Activated CD4-positive, alpha-beta memory T cell treated with anti-CD3 and anti-CD28 coated beads, Interleukin-2, amount 10 ng/mL, durations not matched to agents 7 days and 5 days (primary cell): ENCODE results near the gene DDAH2. TPM values are rescaled to one million over a fixed set of nuclear protein-coding genes. Genes with fewer than 3 reads are reported as not detected.
A peak's percentile ranks its signal among the peaks of the same experiment; 100 is the strongest.

ENCODE experiments used
- CTCF ChIA-PET: fragments of 350-600 bp; sonication (Branson Sonifier 250); formaldehyde crosslinking; loops from one replicate; lab custom pipeline; 2021; ENCODE audit warnings: antibody characterized with exemption, inconsistent platforms; lab: Charles Lee
- POLR2A ChIA-PET: fragments of 350-600 bp; sonication (Branson Sonifier 250); formaldehyde crosslinking; loops from one replicate; lab custom pipeline; 2021; ENCODE audit warnings: antibody characterized with exemption; lab: Charles Lee
- DNase-seq: peaks from one replicate; pipeline ENCODE4 v3.0.0-alpha.2; 2020
- H3K27ac Mint-ChIP-seq: one replicate; pipeline ENCODE4 v1.8.0; 2021; ENCODE audit warnings: mild to moderate bottlenecking, mixed read lengths
- H3K27me3 Mint-ChIP-seq: one replicate; pipeline ENCODE4 v1.8.0; 2021; ENCODE audit warnings: mixed read lengths
- H3K36me3 Mint-ChIP-seq: one replicate; pipeline ENCODE4 v1.8.0; 2021; ENCODE audit warnings: low read depth, mixed read lengths
- H3K4me1 Mint-ChIP-seq: one replicate; pipeline ENCODE4 v1.8.0; 2021; ENCODE audit warnings: mixed read lengths
- H3K4me3 Mint-ChIP-seq: one replicate; pipeline ENCODE4 v1.8.0; 2021; ENCODE audit warnings: mild to moderate bottlenecking, mixed read lengths
- H3K9me3 Mint-ChIP-seq: one replicate; pipeline ENCODE4 v1.8.0; 2021; ENCODE audit warnings: mixed read lengths
- total RNA-seq, 2 experiments: library from RNA; stranded (reverse); gene quantifications; one replicate each; pipeline ENCODE4 v1.2.3, GENCODE V29; 2021

DDAH2 gene
- total RNA-seq, 2 experiments from 2014 or later = 22.1 to 23.9 TPM

GRCh38 chr6:31768363-31769257, 39.5 kb upstream of the DDAH2 start:
- Mint-ChIP-seq H3K4me1 (peaks cover 43% of the 10 kb centered on the region), H3K27ac (no peak overlapping the region), H3K36me3 (peaks cover 25% of the 10 kb centered on the region), H3K9me3 (no peaks in the 10 kb centered on the region), H3K4me3 (no peak overlapping the region), H3K27me3 (no peaks in the 10 kb centered on the region)
- DNase-seq = no peak
- CTCF ChIA-PET = interaction anchor here (0.9 to 5.5 kb wide), 16 partner anchors 9 to 117 kb away, joined by 3 to 88 read pairs (median 10); partner anchors contain the start of genes CLIC1, DDAH2, LSM2 and MSH5
- POLR2A ChIA-PET = interaction anchor here (0.7 to 8.2 kb wide), 3 partner anchors 28 to 39 kb away, joined by 3 to 103 read pairs (median 7); partner anchors contain the start of genes CLIC1, DDAH2 and MSH5

- no peaks in the 10 kb centered on the region for H3K27me3 Mint-ChIP-seq
- CTCF ChIA-PET = interaction anchor here (0.7 to 0.9 kb wide), 2 partner anchors 27 to 28 kb away, joined by 3 read pairs; partner anchors contain the start of gene MSH5
- H3K4me1 Mint-ChIP-seq = peaks cover 36% of the 10 kb centered on the region
- H3K36me3 Mint-ChIP-seq = peaks cover 30% of the 10 kb centered on the region
- POLR2A ChIA-PET = interaction anchor here (0.5 to 1.1 kb wide), 2 partner anchors 26 to 30 kb away, joined by 3 read pairs; partner anchors contain the start of gene CLIC1
- H3K4me3 Mint-ChIP-seq = no peak overlapping the region
- no peak overlapping the region for H3K27ac Mint-ChIP-seq
- no peak for DNase-seq
- no peaks in the 10 kb centered on the region for H3K9me3 Mint-ChIP-seq
Measured at GRCh38 chr6:31767096-31767645, 38.1 kb upstream of the DDAH2 start.

GRCh38 chr6:31765910-31766794, 37.1 kb upstream of the DDAH2 start:
- H3K9me3 Mint-ChIP-seq = no peaks in the 10 kb centered on the region
- POLR2A ChIA-PET = interaction anchor here (0.8 to 1.1 kb wide), 4 partner anchors 9 to 63 kb away, joined by 3 to 4 read pairs (median 3); partner anchors contain the start of genes ABHD16A, CLIC1 and VARS1
- H3K4me1 Mint-ChIP-seq = peaks cover 29% of the 10 kb centered on the region
- no peak overlapping the region for H3K4me3 Mint-ChIP-seq
- DNase-seq = no peak
- H3K36me3 Mint-ChIP-seq = peaks cover 32% of the 10 kb centered on the region
- CTCF ChIA-PET = interaction anchor here (1.0 to 1.3 kb wide), 2 partner anchors 25 to 28 kb away, joined by 3 read pairs; no protein-coding TSS in a partner anchor
- H3K27ac Mint-ChIP-seq = no peak overlapping the region
- H3K27me3 Mint-ChIP-seq = no peaks in the 10 kb centered on the region

GRCh38 chr6:31765559-31765909, 36.4 kb upstream of the DDAH2 start:
- no peak overlapping the region for H3K27ac Mint-ChIP-seq
- POLR2A ChIA-PET = interaction anchor here (1.0 kb wide), 2 partner anchors 8 to 30 kb away, joined by 3 to 4 read pairs; partner anchors contain the start of gene VARS1
- CTCF ChIA-PET = interaction anchor here (1.0 to 1.3 kb wide), 2 partner anchors 24 to 27 kb away, joined by 3 read pairs; no protein-coding TSS in a partner anchor
- peaks cover 38% of the 10 kb centered on the region for H3K36me3 Mint-ChIP-seq
- H3K27me3 Mint-ChIP-seq = no peaks in the 10 kb centered on the region
- H3K4me3 Mint-ChIP-seq = no peak overlapping the region
- no peak for DNase-seq
- peaks cover 24% of the 10 kb centered on the region for H3K4me1 Mint-ChIP-seq
- no peaks in the 10 kb centered on the region for H3K9me3 Mint-ChIP-seq

GRCh38 chr6:31764198-31764597, 35.1 kb upstream of the DDAH2 start:
- Mint-ChIP-seq H3K36me3 (peaks cover 39% of the 10 kb centered on the region), H3K27ac (no peak overlapping the region), H3K4me1 (peaks cover 16% of the 10 kb centered on the region), H3K27me3 (no peaks in the 10 kb centered on the region), H3K9me3 (no peaks in the 10 kb centered on the region), H3K4me3 (no peak overlapping the region)
- POLR2A ChIA-PET = no interaction called here
- CTCF ChIA-PET = interaction anchor here (1.3 kb wide), 1 partner anchor 53 kb away, joined by 3 read pairs; no protein-coding TSS in a partner anchor
- no peak for DNase-seq

GRCh38 chr6:31763619-31763940, 34.5 kb upstream of the DDAH2 start:
- peaks cover 14% of the 10 kb centered on the region for H3K4me1 Mint-ChIP-seq
- no peak overlapping the region for H3K4me3 Mint-ChIP-seq
- H3K27me3 Mint-ChIP-seq = no peaks in the 10 kb centered on the region
- H3K9me3 Mint-ChIP-seq = no peaks in the 10 kb centered on the region
- H3K36me3 Mint-ChIP-seq = peaks cover 36% of the 10 kb centered on the region
- no peak for DNase-seq
- H3K27ac Mint-ChIP-seq = peak overlapping the region; percentile 2
- ChIA-PET CTCF (interaction anchor here (0.6 kb wide), 1 partner anchor 26 kb away, joined by 3 read pairs; no protein-coding TSS in a partner anchor), POLR2A (no interaction called here)

- Mint-ChIP-seq H3K9me3 (no peaks in the 10 kb centered on the region), H3K36me3 (peaks cover 34% of the 10 kb centered on the region), H3K4me3 (no peak overlapping the region), H3K4me1 (peaks cover 11% of the 10 kb centered on the region), H3K27me3 (no peaks in the 10 kb centered on the region), H3K27ac (peak overlapping the region; percentile 2)
- ChIA-PET CTCF (interaction anchor here (0.6 kb wide), 1 partner anchor 27 kb away, joined by 3 read pairs; no protein-coding TSS in a partner anchor), POLR2A (no interaction called here)
- no peak for DNase-seq
Measured at GRCh38 chr6:31762878-31763618, 33.9 kb upstream of the DDAH2 start.

GRCh38 chr6:31762356-31762755, 33.3 kb upstream of the DDAH2 start, which contains the start of gene SAPCD1:
Gene SAPCD1, plus strand, starts transcription at chr6:31762656. Its CDS starts 399 bp downstream, at chr6:31763055.
- POLR2A ChIA-PET = no interaction called here
- H3K36me3 Mint-ChIP-seq = peaks cover 36% of the 10 kb centered on the region
- CTCF ChIA-PET = no interaction called here

GRCh38 chr6:31761343-31761742, 32.2 kb upstream of the DDAH2 start:
- H3K9me3 Mint-ChIP-seq = no peaks in the 10 kb centered on the region
- ChIA-PET POLR2A (interaction anchor here (1.1 to 1.3 kb wide), 2 partner anchors 24 to 31 kb away, joined by 4 to 7 read pairs; no protein-coding TSS in a partner anchor), CTCF (no interaction called here)
- no peaks in the 10 kb centered on the region for H3K27me3 Mint-ChIP-seq
- DNase-seq = no peak
- no peak overlapping the region for H3K27ac Mint-ChIP-seq
- H3K36me3 Mint-ChIP-seq = peaks cover 33% of the 10 kb centered on the region
- H3K4me3 Mint-ChIP-seq = no peak overlapping the region
- peaks cover 11% of the 10 kb centered on the region for H3K4me1 Mint-ChIP-seq

More at GRCh38 chr6:31762356-31762755, 33.3 kb upstream of the DDAH2 start, which contains the start of gene SAPCD1:
- H3K4me3 Mint-ChIP-seq = no peak within 1 kb of the TSS
- no peaks in the 10 kb centered on the region for H3K27me3 Mint-ChIP-seq
- no peaks in the 10 kb centered on the region for H3K9me3 Mint-ChIP-seq
- H3K27ac Mint-ChIP-seq = peak within 1 kb of the TSS; percentile 2
- no peak for DNase-seq
- H3K4me1 Mint-ChIP-seq = peaks cover 11% of the 10 kb centered on the region

- H3K27ac Mint-ChIP-seq = no peak overlapping the region
- H3K4me3 Mint-ChIP-seq = no peak overlapping the region
- H3K9me3 Mint-ChIP-seq = no peaks in the 10 kb centered on the region
- DNase-seq = no peak
- peaks cover 33% of the 10 kb centered on the region for H3K36me3 Mint-ChIP-seq
- ChIA-PET CTCF (no interaction called here), POLR2A (interaction anchor here (1.1 to 1.3 kb wide), 2 partner anchors 23 to 31 kb away, joined by 4 to 7 read pairs; no protein-coding TSS in a partner anchor)
- peaks cover 11% of the 10 kb centered on the region for H3K4me1 Mint-ChIP-seq
- H3K27me3 Mint-ChIP-seq = no peaks in the 10 kb centered on the region
Measured at GRCh38 chr6:31760790-31761189, 31.7 kb upstream of the DDAH2 start.

GRCh38 chr6:31758281-31758680, 29.2 kb upstream of the DDAH2 start:
- Mint-ChIP-seq H3K4me3 (no peak overlapping the region), H3K9me3 (no peaks in the 10 kb centered on the region), H3K4me1 (peaks cover under 1% of the 10 kb centered on the region), H3K36me3 (peaks cover 28% of the 10 kb centered on the region), H3K27me3 (no peaks in the 10 kb centered on the region), H3K27ac (no peak overlapping the region)
- ChIA-PET POLR2A (interaction anchor here (0.7 to 2.1 kb wide), 4 partner anchors 8 to 18 kb away, joined by 3 to 5 read pairs (median 4); no protein-coding TSS in a partner anchor), CTCF (interaction anchor here (2.7 kb wide), 1 partner anchor 12 kb away, joined by 12 read pairs; no protein-coding TSS in a partner anchor)
- no peak for DNase-seq
